SK-N-SH treated with all-trans-retinoic acid at 6 μM for 48 hours (cell line): ENCODE results near the gene FHOD3.

Experiments used
- ARNTL ChIP-seq: fragments of 450-650 bp; formaldehyde crosslinking; IDR thresholded peaks from 2 replicates; pipeline ENCODE4 v1.5.0; 2020; ENCODE audit warnings: low read depth, mild to moderate bottlenecking, moderate library complexity, borderline replicate concordance
- BACH2 ChIP-seq: fragments of 250-450 bp; sonication (Bioruptor Pico); IDR thresholded peaks from 2 replicates; pipeline ENCODE4 v1.9.0; 2021; ENCODE audit warnings: mild to moderate bottlenecking, borderline replicate concordance
- SNAI2 ChIP-seq: fragments of 250-450 bp; sonication (Bioruptor Pico); IDR thresholded peaks from 2 replicates; pipeline ENCODE4 v1.5.0; 2020; ENCODE audit warnings: mild to moderate bottlenecking, moderate library complexity
- TCF4 ChIP-seq: fragments of 250-450 bp; sonication (Bioruptor Pico); IDR thresholded peaks from 2 replicates; pipeline ENCODE4 v1.8.0; 2021; ENCODE audit warnings: mild to moderate bottlenecking, moderate library complexity, borderline replicate concordance
- TOX ChIP-seq: fragments of 250-450 bp; sonication (Bioruptor Pico); IDR thresholded peaks from 2 replicates; pipeline ENCODE4 v1.8.0; 2021; ENCODE audit warnings: mild to moderate bottlenecking, moderate library complexity, borderline replicate concordance
- TF ChIP-seq, protein P1 (sequence below): fragments of 250-450 bp; sonication (Bioruptor Pico); IDR thresholded peaks from 2 replicates; pipeline ENCODE4 v1.5.1; 2020; ENCODE audit warnings: low read depth, mild to moderate bottlenecking, moderate library complexity
- TF ChIP-seq, protein P2 (sequence below): fragments of 250-450 bp; sonication (Bioruptor Pico); IDR thresholded peaks from 2 replicates; pipeline ENCODE4 v1.5.1; 2021; ENCODE audit warnings: mild to moderate bottlenecking, moderate library complexity

DNA sequence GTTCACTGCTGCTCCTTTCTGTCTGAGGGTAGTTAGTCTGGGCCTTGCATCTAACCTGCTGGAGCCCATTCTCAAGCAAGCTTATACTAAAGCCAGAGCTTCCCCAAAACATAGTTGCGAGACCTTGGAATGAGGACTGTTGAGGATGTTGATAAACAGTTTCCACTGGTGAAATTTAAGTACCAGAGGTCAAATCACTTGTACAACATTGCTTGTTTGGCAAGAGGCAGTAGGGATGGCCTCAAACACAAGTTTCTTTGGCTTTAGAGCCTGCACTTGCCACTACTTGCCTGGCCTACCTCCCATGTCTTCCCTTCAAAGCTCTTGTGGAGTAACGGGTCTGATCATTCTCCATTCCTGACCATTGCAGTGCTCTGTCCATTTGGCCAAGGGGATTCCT lies 262.7 kb downstream of the FHOD3 start:
- TF ChIP-seq, protein P1, sequence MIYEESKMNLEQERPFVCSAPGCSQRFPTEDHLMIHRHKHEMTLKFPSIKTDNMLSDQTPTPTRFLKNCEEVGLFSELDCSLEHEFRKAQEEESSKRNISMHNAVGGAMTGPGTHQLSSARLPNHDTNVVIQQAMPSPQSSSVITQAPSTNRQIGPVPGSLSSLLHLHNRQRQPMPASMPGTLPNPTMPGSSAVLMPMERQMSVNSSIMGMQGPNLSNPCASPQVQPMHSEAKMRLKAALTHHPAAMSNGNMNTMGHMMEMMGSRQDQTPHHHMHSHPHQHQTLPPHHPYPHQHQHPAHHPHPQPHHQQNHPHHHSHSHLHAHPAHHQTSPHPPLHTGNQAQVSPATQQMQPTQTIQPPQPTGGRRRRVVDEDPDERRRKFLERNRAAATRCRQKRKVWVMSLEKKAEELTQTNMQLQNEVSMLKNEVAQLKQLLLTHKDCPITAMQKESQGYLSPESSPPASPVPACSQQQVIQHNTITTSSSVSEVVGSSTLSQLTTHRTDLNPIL (CRISPR knock-in tag) = no peak
- TF ChIP-seq TOX (CRISPR knock-in tag) (no peak), SNAI2 (CRISPR knock-in tag) (no peak), ARNTL (CRISPR knock-in tag) (no peak), BACH2 (CRISPR knock-in tag) (no peak), TCF4 (CRISPR knock-in tag) (no peak)
- TF ChIP-seq, protein P2, sequence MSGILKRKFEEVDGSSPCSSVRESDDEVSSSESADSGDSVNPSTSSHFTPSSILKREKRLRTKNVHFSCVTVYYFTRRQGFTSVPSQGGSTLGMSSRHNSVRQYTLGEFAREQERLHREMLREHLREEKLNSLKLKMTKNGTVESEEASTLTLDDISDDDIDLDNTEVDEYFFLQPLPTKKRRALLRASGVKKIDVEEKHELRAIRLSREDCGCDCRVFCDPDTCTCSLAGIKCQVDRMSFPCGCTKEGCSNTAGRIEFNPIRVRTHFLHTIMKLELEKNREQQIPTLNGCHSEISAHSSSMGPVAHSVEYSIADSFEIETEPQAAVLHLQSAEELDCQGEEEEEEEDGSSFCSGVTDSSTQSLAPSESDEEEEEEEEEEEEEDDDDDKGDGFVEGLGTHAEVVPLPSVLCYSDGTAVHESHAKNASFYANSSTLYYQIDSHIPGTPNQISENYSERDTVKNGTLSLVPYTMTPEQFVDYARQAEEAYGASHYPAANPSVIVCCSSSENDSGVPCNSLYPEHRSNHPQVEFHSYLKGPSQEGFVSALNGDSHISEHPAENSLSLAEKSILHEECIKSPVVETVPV = no peak
